ENCODE results near the gene VSTM2L.

DNA sequence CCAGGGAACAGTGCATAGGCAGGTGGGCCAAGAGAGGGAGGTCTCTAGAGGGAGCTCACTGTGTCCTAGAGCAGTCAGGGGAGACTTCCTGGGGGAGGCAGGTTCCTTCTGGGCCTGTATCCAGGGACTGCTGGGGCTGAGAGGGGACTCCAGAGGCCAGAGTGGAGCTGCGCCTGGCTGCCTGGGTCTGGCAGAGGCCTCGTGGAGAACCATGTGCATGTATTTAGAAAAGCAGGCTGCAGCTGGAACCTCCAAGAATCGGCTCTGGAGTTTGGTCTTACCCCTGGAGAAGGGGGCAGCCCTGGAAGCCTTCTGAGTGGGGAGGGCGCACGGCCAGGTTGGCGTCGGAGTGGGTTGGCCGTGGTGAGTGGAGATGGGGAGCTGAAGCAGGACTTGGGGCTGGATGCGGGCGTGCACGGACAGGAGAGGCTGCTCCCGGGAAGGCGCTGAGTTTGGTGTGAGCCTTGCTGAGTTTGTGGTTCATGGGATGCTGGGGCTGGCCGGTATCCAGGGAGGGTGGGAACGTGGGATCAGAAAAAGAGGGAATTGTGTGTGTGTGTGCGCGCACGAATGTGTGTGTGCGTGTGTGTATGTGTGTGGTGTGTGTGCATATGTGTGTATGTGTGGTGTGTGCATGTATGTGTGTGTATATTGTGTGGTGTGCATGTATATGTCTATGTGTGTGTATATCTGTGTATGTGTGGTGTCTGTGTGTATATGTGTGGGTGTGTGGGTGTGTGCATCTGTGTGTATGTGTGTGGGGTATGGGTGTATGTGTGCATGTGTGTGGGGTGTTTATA, 10.8 kb downstream of the VSTM2L start:
- TF ChIP-seq, protein P1, sequence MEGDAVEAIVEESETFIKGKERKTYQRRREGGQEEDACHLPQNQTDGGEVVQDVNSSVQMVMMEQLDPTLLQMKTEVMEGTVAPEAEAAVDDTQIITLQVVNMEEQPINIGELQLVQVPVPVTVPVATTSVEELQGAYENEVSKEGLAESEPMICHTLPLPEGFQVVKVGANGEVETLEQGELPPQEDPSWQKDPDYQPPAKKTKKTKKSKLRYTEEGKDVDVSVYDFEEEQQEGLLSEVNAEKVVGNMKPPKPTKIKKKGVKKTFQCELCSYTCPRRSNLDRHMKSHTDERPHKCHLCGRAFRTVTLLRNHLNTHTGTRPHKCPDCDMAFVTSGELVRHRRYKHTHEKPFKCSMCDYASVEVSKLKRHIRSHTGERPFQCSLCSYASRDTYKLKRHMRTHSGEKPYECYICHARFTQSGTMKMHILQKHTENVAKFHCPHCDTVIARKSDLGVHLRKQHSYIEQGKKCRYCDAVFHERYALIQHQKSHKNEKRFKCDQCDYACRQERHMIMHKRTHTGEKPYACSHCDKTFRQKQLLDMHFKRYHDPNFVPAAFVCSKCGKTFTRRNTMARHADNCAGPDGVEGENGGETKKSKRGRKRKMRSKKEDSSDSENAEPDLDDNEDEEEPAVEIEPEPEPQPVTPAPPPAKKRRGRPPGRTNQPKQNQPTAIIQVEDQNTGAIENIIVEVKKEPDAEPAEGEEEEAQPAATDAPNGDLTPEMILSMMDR (IDR thresholded peaks at IDR 0.05), result no peak
- no peak for TF ChIP-seq POLR2A (IDR thresholded peaks at IDR 0.05; ENCODE audit: low read depth)
- no peak for TF ChIP-seq EP300 (IDR thresholded peaks at IDR 0.05)
